Caco-2 (cell line): ENCODE results near the gene CRB2. TPM values are rescaled to one million over a fixed set of nuclear protein-coding genes. Genes with fewer than 3 reads are reported as not detected.
A peak's percentile ranks its signal among the peaks of the same experiment; 100 is the strongest.

Experiments used
- BruUV-seq: library from RNA; stranded (reverse); fragments of 400-500 nt; replicated peaks from 2 replicates; lab custom pipeline; 2021; lab: Mats Ljungman, UMichigan
- CTCF ChIA-PET: fragments of 300-600 bp; sonication (Branson Sonifier 250); formaldehyde crosslinking; loops from one replicate; lab custom pipeline; 2022; ENCODE audit warnings: antibody characterized with exemption; lab: Charles Lee
- POLR2A ChIA-PET: fragments of 300-600 bp; sonication (Branson Sonifier 250); formaldehyde crosslinking; loops from one replicate; lab custom pipeline; 2022; ENCODE audit warnings: antibody characterized with exemption; lab: Charles Lee
- DNase-seq, 2 experiments: peaks; one replicate each; pipeline versions ENCODE4 v3.0.0 to v3.0.0-alpha.2; 2020 to 2022
- H3K27me3 ChIP-seq: replicated peaks from 2 replicates; pipeline ENCODE4 v1.6.0; 2011; ENCODE audit warnings: low read length; ENCODE audit not compliant: control insufficient read depth, insufficient read depth
- H3K36me3 ChIP-seq: 2 replicates; pipeline ENCODE4 v1.5.1; 2011; ENCODE audit warnings: low read length; ENCODE audit not compliant: control insufficient read depth, insufficient read depth
- H3K4me1 ChIP-seq: fragments of 250-450 bp; sonication (Bioruptor Pico); 2 replicates; pipeline ENCODE4 v1.5.1; 2020; ENCODE audit warnings: mild to moderate bottlenecking
- H3K4me3 ChIP-seq: 2 replicates; pipeline ENCODE4 v1.5.1; 2011; ENCODE audit warnings: low read depth, mild to moderate bottlenecking, control low read depth, low read length
- H3K9me3 ChIP-seq: fragments of 250-450 bp; sonication (Bioruptor Pico); 2 replicates; pipeline ENCODE4 v1.5.1; 2020; ENCODE audit warnings: mild to moderate bottlenecking, moderate library complexity
- H3K27ac Mint-ChIP-seq: one replicate; pipeline ENCODE4 v1.8.0; 2022; ENCODE audit warnings: mixed read lengths; ENCODE audit not compliant: unreplicated experiment
- H3K27me3 Mint-ChIP-seq: one replicate; pipeline ENCODE4 v1.8.0; 2022; ENCODE audit warnings: mixed read lengths; ENCODE audit not compliant: insufficient read depth, unreplicated experiment
- H3K36me3 Mint-ChIP-seq: one replicate; pipeline ENCODE4 v1.8.0; 2022; ENCODE audit warnings: mild to moderate bottlenecking, mixed read lengths; ENCODE audit not compliant: insufficient read depth, unreplicated experiment
- H3K4me1 Mint-ChIP-seq: one replicate; pipeline ENCODE4 v1.8.0; 2022; ENCODE audit warnings: low read depth, mixed read lengths; ENCODE audit not compliant: unreplicated experiment
- H3K4me3 Mint-ChIP-seq: one replicate; pipeline ENCODE4 v1.8.0; 2022; ENCODE audit warnings: mild to moderate bottlenecking, moderate library complexity, mixed read lengths; ENCODE audit not compliant: unreplicated experiment
- H3K9me3 Mint-ChIP-seq: one replicate; pipeline ENCODE4 v1.8.0; 2022; ENCODE audit warnings: mixed read lengths; ENCODE audit not compliant: unreplicated experiment
- CTCF ChIP-seq, 2 experiments: fragments of 200-600 bp in 1 of 2; IDR thresholded peaks; 1 replicate in 1 of 2; 2 replicates in 1 of 2; pipeline versions ENCODE4 v1.5.1 to v1.8.0; 2011 to 2022; ENCODE audit warnings: antibody characterized with exemption in 1 of 2, control low read depth in 1 of 2, inconsistent platforms in 1 of 2, low read depth in 1 of 2, low read length in 1 of 2, mild to moderate bottlenecking in 1 of 2, moderate library complexity in 1 of 2; ENCODE audit not compliant: insufficient read depth in 1 of 2, severe bottlenecking in 1 of 2, unreplicated experiment in 1 of 2
- intact Hi-C: fragments of 100-400 bp; cut with micrococcal nuclease; formaldehyde crosslinking; loops from one replicate; pipeline ENCODE4 v1.10.0; 2022; ENCODE audit not compliant: unreplicated experiment
- total RNA-seq: library from RNA; stranded (reverse); gene quantifications from 2 replicates; pipeline ENCODE4 v1.2.3, GENCODE V29; 2022

CRB2 gene
- total RNA-seq, 1 experiment from 2014 or later: 0.34 TPM

- no TSS peak for BruUV-seq
- Histone ChIP-seq H3K4me3 (no peak overlapping the region), H3K4me1 (peaks cover 32% of the 10 kb centered on the region), H3K27me3 (no peaks in the 10 kb centered on the region), H3K9me3 (no peaks in the 10 kb centered on the region), H3K36me3 (no peaks in the 10 kb centered on the region; the same call in 1 of the 2 replicates)
- ChIA-PET CTCF (interaction anchor here (0.6 kb wide), 1 partner anchor 20 kb away, joined by 3 read pairs; no protein-coding TSS in a partner anchor), POLR2A (no interaction called here)
- no peak overlapping the region for H3K4me3 Mint-ChIP-seq
- H3K4me1 Mint-ChIP-seq: peaks cover 32% of the 10 kb centered on the region
- no peaks in the 10 kb centered on the region for H3K9me3 Mint-ChIP-seq
- no peaks in the 10 kb centered on the region for H3K27me3 Mint-ChIP-seq
- intact Hi-C loops: no loop called here
- peaks cover 26% of the 10 kb centered on the region for H3K36me3 Mint-ChIP-seq
- no peak for DNase-seq
- TF ChIP-seq CTCF (IDR thresholded peaks at IDR 0.05; ENCODE audit: insufficient read depth in 1 of 2, low read depth in 1 of 2, low read length in 1 of 2, severe bottlenecking in 1 of 2, unreplicated experiment in 1 of 2): no peak
- H3K27ac Mint-ChIP-seq: peak overlapping the region; percentile 79
These were observed 17.9 kb downstream of the CRB2 start for GRCh38 chr9:123373946-123374345.

- H3K9me3 Mint-ChIP-seq: no peaks in the 10 kb centered on the region
- no peaks in the 10 kb centered on the region for H3K27me3 Mint-ChIP-seq
- H3K27ac Mint-ChIP-seq: peak overlapping the region; percentile 79
These were observed 19.6 kb downstream of the CRB2 start for GRCh38 chr9:123375469-123376132.

More at GRCh38 chr9:123375469-123376132, 19.6 kb downstream of the CRB2 start:
- peaks cover 32% of the 10 kb centered on the region for H3K4me1 Mint-ChIP-seq
- H3K4me1 ChIP-seq: peaks cover 32% of the 10 kb centered on the region
- H3K9me3 ChIP-seq: no peaks in the 10 kb centered on the region
- ChIA-PET CTCF (interaction anchor here (0.8 to 1.2 kb wide), 5 partner anchors 9 to 26 kb away, joined by 3 to 5 read pairs (median 5); partner anchors contain the start of gene CRB2), POLR2A (no interaction called here)
- no peak for TF ChIP-seq CTCF (IDR thresholded peaks at IDR 0.05; ENCODE audit: insufficient read depth in 1 of 2, low read depth in 1 of 2, low read length in 1 of 2, severe bottlenecking in 1 of 2, unreplicated experiment in 1 of 2)
- no peaks in the 10 kb centered on the region for H3K27me3 ChIP-seq
- H3K36me3 Mint-ChIP-seq: peaks cover 29% of the 10 kb centered on the region
- H3K4me3 Mint-ChIP-seq: peak overlapping the region; percentile 17
- intact Hi-C loops: loop anchor here (1.0 to 2.0 kb wide), 3 partner anchors 10 to 21 kb away; no protein-coding TSS in a partner anchor
- peak; percentile 82 to 86 for DNase-seq
- no peak overlapping the region for H3K4me3 ChIP-seq
- no peaks in the 10 kb centered on the region; the same call in 1 of the 2 replicates for H3K36me3 ChIP-seq
- no TSS peak for BruUV-seq
